HEK293 (cell line): ENCODE measurements around the gene GGA1.

Source experiments
- BCL11B ChIP-seq: fragments of 450-650 bp; formaldehyde crosslinking; IDR thresholded peaks from 2 replicates; pipeline ENCODE4 v1.5.1; 2016; ENCODE audit warnings: low read depth, missing biosample characterization, missing genetic modification characterization
- CTCF ChIP-seq: fragments of 450-650 bp; formaldehyde crosslinking; IDR thresholded peaks from 2 replicates; pipeline ENCODE4 v1.5.1; 2016; ENCODE audit warnings: missing biosample characterization, missing genetic modification characterization
- KLF10 ChIP-seq: fragments of 450-650 bp; IDR thresholded peaks from 2 replicates; pipeline ENCODE4 v1.5.1; 2018; ENCODE audit warnings: missing biosample characterization, mild to moderate bottlenecking, missing genetic modification characterization
- ZFP3 ChIP-seq: fragments of 450-650 bp; formaldehyde crosslinking; IDR thresholded peaks from 2 replicates; pipeline ENCODE4 v1.5.1; 2016; ENCODE audit warnings: low read depth, missing biosample characterization, missing genetic modification characterization
- ZNF169 ChIP-seq: fragments of 450-650 bp; formaldehyde crosslinking; IDR thresholded peaks from 2 replicates; pipeline ENCODE4 v1.5.1; 2016; ENCODE audit warnings: missing biosample characterization, missing genetic modification characterization
- ZNF239 ChIP-seq: fragments of 450-650 bp; formaldehyde crosslinking; IDR thresholded peaks from 2 replicates; pipeline ENCODE4 v1.5.1; 2016; ENCODE audit warnings: missing biosample characterization, missing genetic modification characterization
- ZNF274 ChIP-seq, 2 experiments: fragments of 200-500 bp in 1 of 2; fragments of 450-650 bp in 1 of 2; sonication (Bioruptor generic) in 1 of 2; formaldehyde crosslinking in 1 of 2; IDR thresholded peaks; 2 replicates each; pipeline versions ENCODE4 v1.5.1 to v1.6.1; 2014 to 2016; ENCODE audit warnings: borderline replicate concordance in 1 of 2, inconsistent platforms in 1 of 2, low read length in 1 of 2, missing biosample characterization in 1 of 2, missing genetic modification characterization in 1 of 2
- ZNF302 ChIP-seq: fragments of 450-650 bp; formaldehyde crosslinking; IDR thresholded peaks from 2 replicates; pipeline ENCODE4 v1.5.1; 2016; ENCODE audit warnings: missing biosample characterization, missing genetic modification characterization, low read depth
- ZNF521 ChIP-seq: fragments of 450-650 bp; formaldehyde crosslinking; IDR thresholded peaks from 2 replicates; pipeline ENCODE4 v1.5.1; 2017; ENCODE audit warnings: missing biosample characterization, mild to moderate bottlenecking, missing genetic modification characterization
- ZNF558 ChIP-seq: fragments of 450-650 bp; formaldehyde crosslinking; IDR thresholded peaks from 2 replicates; pipeline ENCODE4 v1.5.1; 2016; ENCODE audit warnings: missing biosample characterization, missing genetic modification characterization
- ZNF585B ChIP-seq: fragments of 450-650 bp; formaldehyde crosslinking; IDR thresholded peaks from 2 replicates; pipeline ENCODE4 v1.5.1; 2016; ENCODE audit warnings: missing biosample characterization, missing genetic modification characterization
- ZNF707 ChIP-seq: fragments of 450-650 bp; formaldehyde crosslinking; IDR thresholded peaks from 2 replicates; pipeline ENCODE4 v1.5.1; 2016; ENCODE audit warnings: missing biosample characterization, missing genetic modification characterization

GRCh38 chr22:37626556-37627075 is 18.0 kb downstream of the GGA1 start:
- TF ChIP-seq ZNF521 (tag by site-specific recombination), result no peak
- TF ChIP-seq ZFP3 (tag by site-specific recombination), result no peak
- TF ChIP-seq CTCF, result no peak
- TF ChIP-seq ZNF274 (IDR thresholded peaks at IDR 0.05; ENCODE audit: low read length), result no peak
- TF ChIP-seq ZNF274 (tag by site-specific recombination; IDR thresholded peaks at IDR 0.05; ENCODE audit: borderline replicate concordance), result no peak
- no peak for TF ChIP-seq BCL11B (tag by site-specific recombination)
- no peak for TF ChIP-seq ZNF239
- no peak for TF ChIP-seq ZNF585B (tag by site-specific recombination)
- no peak for TF ChIP-seq KLF10
- no peak for TF ChIP-seq ZNF169
- no peak for TF ChIP-seq ZNF558
- no peak for TF ChIP-seq ZNF707
- no peak for TF ChIP-seq ZNF302 (tag by site-specific recombination)
